Right ventricle myocardium inferior (tissue), 1 donor: ENCODE results near the gene RCL1. TPM values are rescaled to one million over a fixed set of nuclear protein-coding genes. Genes with fewer than 3 reads are reported as not detected.
A peak's percentile ranks its signal among the peaks of the same experiment; 100 is the strongest.
"Not testable (repeated sequence)": the region's sequence is repeated elsewhere in the genome, so short reads cannot be mapped to it uniquely, and the experiment has no call there.

Source experiments
- ATAC-seq: fragments of 200-7000 bp; cut with Tn5 transposase; one replicate; pipeline ENCODE4 v1.9.1; 2020; ENCODE audit warnings: mild to moderate bottlenecking, moderate library complexity
- DNase-seq: peaks from one replicate; pipeline ENCODE4 v3.0.0; 2021; ENCODE audit errors: missing footprints
- intact Hi-C: fragments of 100-400 bp; cut with DNase I; formaldehyde crosslinking; loops from one replicate; pipeline ENCODE4 v1.11.0; 2022
- microRNA-seq: library from miRNA; unstranded; fragments of <30 nt; microRNA quantifications from one replicate; pipeline ENCODE4 v1.2.0, GENCODE V29; 2020
- total RNA-seq: library from RNA; stranded (reverse); fragmentation: NEBNext Ultra II Directional; extraction: Animal tissue kit (Norgen Biotek cat#: 25700); gene quantifications from one replicate; pipeline ENCODE4 v1.2.1, GENCODE V29; 2021
- donor health status: DM: no; HTN: yes; CAD: no; lungs with severe emphysema.

The RCL1 gene
- total RNA-seq, 1 donor from 2014 or later: 5.0 TPM

- ATAC-seq, intact Hi-C loops, DNase-seq: not testable (repeated sequence)
Measured at GRCh38 chr9:4899853-4900252, 107.1 kb downstream of the RCL1 start.

- DNase-seq, ATAC-seq, intact Hi-C loops: not testable (repeated sequence)
Measured at GRCh38 chr9:4901401-4902134, 108.8 kb downstream of the RCL1 start.

- intact Hi-C loops: no loop called here
- ATAC-seq (no peak), DNase-seq (no peak)
Measured at GRCh38 chr9:4902135-4902475, 109.4 kb downstream of the RCL1 start.

DNA sequence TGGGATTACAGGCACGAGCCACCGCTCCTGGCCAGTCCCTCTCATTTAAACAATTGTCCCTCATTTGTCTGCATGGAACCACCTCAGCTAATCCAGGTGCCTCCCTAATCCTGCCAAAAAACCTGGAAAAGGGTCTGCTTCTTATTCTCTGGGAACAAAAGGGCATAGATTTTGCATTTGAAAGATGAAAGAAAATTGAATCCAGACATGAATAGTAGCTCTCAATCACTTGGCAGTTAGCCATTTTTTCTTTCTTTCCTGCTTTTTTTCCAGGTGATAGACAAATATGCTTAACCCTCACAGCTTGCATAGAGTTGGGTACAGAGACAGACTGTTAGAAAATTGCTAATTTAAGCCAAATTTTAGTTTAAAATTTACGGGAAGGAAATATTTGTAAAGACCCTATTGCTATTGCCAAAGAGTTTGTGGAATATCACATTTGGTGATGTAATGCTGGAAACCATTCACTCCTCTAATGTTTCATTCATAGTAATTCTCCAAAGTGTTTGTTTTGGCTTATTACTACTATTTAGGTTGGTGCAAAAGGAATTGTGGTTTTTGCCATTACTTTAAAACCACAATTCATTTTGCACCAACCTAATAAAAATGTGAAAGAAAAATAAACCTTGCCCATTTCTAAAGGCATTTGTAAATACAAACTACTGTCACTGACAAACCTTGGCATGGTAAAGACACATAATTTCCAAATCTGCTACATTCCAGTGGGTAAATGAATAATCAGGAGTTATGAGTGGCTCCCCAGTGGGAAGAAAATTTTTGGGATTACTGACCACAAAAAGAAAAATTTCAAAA, 111.8 kb downstream of the RCL1 start:
- intact Hi-C loops: no loop called here
- DNase-seq: no peak

DNA sequence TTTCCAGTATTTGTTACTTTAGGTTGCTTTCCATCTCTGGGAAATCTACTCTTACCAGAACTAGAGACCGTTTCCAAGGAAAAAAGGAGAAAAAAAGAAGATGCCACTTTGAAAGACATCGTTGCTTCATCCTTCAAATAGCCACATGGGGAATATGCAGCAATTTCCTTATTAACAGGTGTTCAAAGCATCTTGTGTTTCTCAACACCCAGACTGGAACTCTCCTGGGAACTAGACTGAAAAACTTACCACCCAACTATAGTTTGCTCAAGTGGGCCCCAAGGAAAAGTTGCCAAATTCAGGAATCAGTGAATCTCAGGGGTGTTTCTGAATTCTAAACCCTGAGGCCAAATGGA, 112.4 kb downstream of the RCL1 start:
- DNase-seq: no peak
- intact Hi-C loops: no loop called here
- no peak for ATAC-seq

More for the DNA sequence above, 111.8 kb downstream of the RCL1 start:
- ATAC-seq: peak; percentile 42

Small RNA genes within 50 kb of the gene (microRNA-seq; reads per million reads assigned to microRNA genes)
- 294 reads per million, percentile 66 among the genes with 10 or more reads in this experiment for gene MIR101-2

Other genes starting within 250 kb of the RCL1 start
- 2.3 TPM for gene PLPP6, start 130.7 kb upstream of the RCL1 start, total RNA-seq
- gene SPATA6L, start 126.5 kb upstream of the RCL1 start, total RNA-seq: 0.38 TPM
- 42.1 TPM for gene CDC37L1, start 113.4 kb upstream of the RCL1 start, total RNA-seq
- gene AK3, start 51.7 kb upstream of the RCL1 start, total RNA-seq: 198 TPM
- 17.6 TPM for gene JAK2, start 192.3 kb downstream of the RCL1 start, total RNA-seq